Stimulated activated naive CD4-positive, alpha-beta T cell (primary cell): ENCODE results near the gene MGRN1.
A peak's percentile ranks its signal among the peaks of the same experiment; 100 is the strongest.

Experiments used
- DNase-seq, 6 experiments: peaks; one replicate each; lab custom pipeline; 2025; lab: John Stamatoyannopoulos, UW

MGRN1 gene

GRCh38 chr16:4675864-4676786, 51.5 kb downstream of the MGRN1 start:
- DNase-seq: peak; percentile 41 to 80 (median 59)

GRCh38 chr16:4676831-4677230, 52.2 kb downstream of the MGRN1 start:
- no peak for DNase-seq

DNA sequence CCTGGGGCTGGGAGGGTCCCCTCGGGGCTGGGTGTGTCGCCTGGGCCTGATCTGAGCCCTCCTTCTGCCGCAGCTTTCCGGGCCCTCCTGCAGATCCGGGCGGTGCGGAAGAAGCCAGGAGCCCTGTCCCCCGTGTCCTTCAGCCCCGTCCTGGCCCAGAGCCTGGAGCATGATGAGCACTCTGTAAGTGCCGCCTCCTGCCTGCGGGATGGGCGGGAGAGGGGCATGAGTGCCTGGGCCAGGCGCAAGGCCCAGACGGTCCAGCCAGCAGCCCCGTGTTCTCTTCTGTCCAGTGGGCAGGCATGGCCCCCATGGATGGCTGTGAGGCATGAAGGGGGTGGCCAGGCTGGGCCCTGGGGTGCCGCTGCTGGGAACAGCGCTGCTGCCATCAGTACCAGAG, 52.8 kb downstream of the MGRN1 start:
- no peak for DNase-seq

DNA sequence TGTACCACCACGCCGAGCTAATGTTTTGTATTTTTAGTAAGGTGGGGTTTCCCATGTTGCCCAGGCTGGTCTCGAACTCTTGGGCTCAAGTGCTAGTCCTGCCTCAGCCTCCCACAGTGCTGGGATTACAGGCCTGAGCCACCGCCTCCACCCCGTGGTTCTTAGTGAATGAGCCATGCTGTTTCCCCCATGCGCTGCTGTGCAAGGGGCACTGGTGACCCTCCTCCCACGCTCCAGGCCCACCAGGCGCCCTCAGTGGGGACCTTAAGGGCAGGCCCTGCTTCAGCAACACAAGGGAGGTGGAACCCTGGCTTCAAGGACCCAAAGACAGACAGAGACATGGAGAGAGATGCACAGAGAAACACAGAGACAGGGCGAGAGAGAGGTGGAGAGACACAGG, 53.4 kb downstream of the MGRN1 start:
- DNase-seq: no peak

- DNase-seq: no peak
Measured at GRCh38 chr16:4678596-4678995, 54.0 kb downstream of the MGRN1 start.

GRCh38 chr16:4679156-4679849, 54.7 kb downstream of the MGRN1 start:
- DNase-seq: no peak

GRCh38 chr16:4679850-4680636, 55.4 kb downstream of the MGRN1 start:
- DNase-seq: no peak

DNA sequence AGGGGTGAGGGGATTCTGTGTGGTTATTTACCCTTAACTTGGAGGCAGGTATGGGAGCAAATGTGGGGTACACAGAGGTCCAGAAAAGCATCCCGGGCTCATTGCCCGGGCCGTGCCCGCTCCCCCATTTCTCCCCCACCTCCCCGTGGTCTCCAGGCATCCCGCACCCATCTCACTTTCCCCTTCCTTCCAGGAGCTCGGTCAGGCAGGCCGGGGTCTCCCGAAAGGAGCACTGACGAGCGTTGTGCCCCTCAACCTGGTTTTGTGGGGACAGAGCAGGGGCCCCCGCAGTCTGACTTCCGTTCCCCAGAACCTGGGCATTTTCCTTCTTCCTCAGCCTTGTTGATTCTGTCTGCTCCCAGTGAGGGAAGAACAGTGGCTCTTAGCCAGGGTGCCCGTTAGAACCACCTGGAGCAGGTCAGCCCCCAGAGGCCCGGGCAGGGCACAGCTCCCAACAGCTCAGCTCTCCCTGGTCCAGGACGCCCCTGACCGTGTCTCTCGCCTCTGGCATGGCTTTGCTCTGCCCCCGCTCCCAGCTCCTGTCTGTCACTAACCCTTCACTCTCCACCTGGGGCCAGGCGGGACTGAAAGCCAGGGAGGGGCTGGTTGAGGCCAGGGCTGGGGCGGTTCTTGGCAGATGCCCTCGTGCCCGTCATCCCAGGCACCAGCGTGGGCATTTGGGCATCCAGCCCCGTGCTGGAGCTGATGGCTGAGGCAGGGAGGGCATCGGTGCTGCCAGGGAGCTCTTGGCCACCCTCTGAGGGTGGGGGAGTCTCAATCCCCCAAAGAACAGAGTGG, 56.2 kb downstream of the MGRN1 start:
- DNase-seq: no peak

- DNase-seq: no peak
Measured at GRCh38 chr16:4681471-4682083, 57.0 kb downstream of the MGRN1 start.

DNA sequence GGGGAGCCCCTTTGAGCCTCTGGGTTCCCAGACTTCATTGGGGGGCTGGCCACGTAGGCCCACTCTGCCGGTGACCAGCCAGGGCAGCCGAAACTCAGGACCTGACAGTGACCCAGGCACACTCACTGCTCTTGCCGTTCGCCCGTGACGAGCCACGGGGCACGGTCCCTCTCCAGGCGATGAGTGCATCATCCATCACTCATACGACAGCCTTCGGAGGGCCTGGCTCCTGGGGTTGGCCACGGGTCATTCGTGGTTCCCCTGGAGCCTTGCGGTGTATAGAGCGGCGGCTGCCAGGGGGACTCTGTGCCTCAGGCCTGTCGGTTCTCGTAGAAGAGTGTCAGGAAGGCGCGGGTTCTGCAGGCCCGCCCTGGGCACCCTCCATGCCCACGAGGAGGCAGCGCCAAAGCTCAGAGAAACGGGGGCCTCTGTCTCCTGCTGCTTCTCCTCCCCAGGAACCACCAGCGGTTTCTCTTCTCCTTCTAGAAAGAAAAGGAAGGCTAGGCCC, 57.5 kb downstream of the MGRN1 start:
- DNase-seq: no peak

- peak in 5 of 6 experiments; percentile 15 to 29 (median 21) for DNase-seq
Measured at GRCh38 chr16:4682616-4683254, 58.1 kb downstream of the MGRN1 start.

- no peak for DNase-seq
Measured at GRCh38 chr16:4683255-4684057, 58.8 kb downstream of the MGRN1 start.

DNA sequence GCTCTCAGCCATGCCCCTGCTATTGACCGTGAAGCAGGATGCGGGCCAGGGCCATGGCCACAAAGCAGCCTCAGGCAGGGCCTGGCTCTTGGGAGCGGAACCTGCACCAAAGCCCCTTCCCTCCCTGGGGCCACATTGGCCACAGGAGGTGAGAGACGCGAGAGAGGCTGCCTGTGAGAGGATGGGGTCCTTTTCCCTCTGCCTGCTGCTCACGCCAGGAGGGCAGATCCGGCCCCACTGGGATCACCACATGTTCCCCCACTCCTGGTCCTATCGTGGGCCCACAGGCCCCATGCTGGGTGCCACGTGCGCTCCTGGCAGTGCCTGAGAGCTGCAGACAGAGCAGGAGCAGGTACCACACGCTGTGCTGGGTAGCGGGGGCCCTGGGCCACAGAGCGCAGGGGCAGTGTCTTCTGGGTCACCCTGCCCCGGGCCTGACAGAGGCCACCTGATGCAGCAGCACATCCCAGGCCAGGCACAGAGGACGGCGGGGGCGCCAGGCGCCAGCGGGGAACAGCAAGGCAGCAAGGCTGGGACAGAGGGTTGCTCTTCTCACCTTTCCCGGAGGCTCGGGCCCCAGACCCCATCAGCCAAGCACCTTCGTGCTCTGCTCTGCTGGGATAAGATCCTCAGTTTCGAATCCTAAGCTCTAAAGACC, 59.6 kb downstream of the MGRN1 start:
- DNase-seq: no peak

DNA sequence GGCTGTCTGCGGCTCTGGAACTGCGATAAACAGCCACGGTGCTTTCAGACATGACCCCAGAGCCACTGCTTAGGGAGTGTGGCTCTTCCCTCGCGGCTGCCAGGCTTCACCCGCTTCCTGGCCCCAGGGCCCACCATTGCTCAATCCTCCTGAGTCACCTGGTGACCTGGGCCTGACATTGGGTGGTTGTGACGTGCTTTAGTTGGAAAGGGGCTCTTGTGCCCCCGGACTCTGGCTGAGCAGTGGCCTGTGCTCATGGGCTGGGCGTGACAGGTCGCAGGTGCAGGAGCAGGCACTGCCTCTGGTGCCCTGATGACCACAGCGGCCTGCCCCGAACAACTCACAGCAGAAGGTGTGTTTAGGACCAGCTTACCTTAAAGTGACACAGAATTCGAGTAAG, 60.1 kb downstream of the MGRN1 start:
- DNase-seq: no peak

DNA sequence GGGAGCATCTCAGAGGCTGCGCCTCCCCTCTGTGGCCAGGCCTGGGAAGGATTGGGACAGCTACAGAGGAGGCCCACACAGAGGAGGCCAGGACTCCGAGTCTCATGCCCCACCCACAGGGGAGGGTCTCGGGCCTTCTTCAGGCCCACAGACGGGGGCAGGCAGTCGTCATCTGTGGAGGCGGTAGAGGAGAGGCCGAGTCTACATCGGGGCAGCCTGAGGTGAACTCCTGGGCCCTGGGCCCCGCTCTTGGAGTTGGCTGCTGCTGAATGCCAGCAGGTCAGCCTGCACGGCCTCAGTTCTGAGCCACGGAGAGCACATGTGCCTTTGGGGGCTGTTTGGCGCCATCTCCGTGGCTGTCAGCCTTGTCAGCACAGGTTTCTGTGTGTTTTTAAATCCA, 60.7 kb downstream of the MGRN1 start:
- no peak for DNase-seq

GRCh38 chr16:4685776-4686496, 61.3 kb downstream of the MGRN1 start:
- DNase-seq: no peak

DNA sequence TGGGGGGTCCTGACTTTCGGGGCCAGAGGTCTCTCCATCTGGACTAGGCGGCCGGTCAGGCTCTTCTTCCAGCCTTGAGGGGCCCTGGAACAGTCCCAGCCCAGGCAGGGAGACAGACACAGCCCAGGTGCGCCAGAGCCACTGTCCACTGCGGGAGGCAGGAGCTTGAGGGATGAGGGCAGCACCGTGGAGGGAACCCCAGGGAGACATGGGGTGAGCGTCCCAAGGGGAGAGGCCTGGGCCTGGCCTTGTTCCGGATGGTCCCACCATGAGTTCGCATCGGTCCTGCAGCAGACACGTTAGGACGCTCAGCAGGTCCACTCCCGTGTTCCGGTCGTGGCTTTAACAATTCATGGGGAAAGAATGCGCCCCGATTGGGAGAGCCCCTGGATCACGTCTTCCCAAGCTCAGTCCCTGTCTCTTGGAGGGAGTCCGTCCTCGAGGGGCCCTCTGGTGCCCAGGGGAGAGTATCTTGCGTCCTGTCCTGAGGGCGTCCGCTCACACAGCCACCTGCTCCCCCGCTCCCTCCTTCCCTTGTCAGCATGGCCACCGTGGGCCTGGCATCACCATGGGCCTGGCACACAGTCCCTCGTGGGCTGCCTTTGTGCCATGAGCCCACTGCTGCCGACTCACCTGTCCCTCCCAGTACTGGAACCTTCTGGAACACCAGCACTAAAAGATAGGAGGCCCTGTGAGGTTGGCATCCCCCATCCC, 62.0 kb downstream of the MGRN1 start:
- no peak for DNase-seq

DNA sequence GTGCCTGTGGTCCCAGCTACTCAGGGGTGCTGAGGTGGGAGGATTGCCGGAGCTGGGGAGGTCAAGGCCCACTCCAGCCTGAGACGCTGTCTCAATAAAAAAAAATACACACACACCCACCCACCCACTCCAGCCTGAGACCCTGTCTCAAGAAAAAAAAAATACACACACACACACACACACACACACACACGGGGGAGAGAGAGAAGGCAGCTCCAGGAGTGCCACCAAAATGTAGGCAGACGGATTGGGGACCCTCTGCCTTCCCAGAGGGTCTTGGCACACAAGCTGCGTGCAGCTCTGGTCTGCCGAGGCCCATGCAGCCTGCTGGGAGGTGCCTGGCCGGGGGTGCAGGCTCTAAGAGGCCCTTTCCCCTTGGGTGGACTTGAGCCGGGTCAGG, 62.8 kb downstream of the MGRN1 start:
- no peak for DNase-seq
